ENCODE results near the gene PTMS.

PTMS gene

DNA sequence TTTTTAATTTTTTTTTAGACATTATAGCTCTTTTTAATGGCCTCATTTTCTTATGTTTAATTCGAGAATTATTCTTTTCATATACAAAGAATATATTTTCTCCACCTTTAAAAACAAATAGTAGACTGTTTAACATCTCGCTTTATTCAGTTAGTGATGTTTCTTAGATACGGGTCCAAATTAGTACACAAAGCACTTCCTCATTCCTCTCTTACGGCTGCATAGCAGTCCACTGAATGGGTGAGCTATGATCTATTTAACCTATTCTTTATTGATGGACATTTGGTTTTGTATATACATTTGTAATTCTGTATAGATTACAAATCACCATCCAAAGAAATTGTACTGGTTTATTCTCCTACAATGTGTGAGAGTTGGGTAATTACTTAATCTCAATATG is 47.2 kb downstream of the PTMS start:
- H3K4me3 ChIP-seq (ENCODE audit: low read depth, low read length), result no peak overlapping the region
- no peak for DNase-seq
- TF ChIP-seq, protein P1, sequence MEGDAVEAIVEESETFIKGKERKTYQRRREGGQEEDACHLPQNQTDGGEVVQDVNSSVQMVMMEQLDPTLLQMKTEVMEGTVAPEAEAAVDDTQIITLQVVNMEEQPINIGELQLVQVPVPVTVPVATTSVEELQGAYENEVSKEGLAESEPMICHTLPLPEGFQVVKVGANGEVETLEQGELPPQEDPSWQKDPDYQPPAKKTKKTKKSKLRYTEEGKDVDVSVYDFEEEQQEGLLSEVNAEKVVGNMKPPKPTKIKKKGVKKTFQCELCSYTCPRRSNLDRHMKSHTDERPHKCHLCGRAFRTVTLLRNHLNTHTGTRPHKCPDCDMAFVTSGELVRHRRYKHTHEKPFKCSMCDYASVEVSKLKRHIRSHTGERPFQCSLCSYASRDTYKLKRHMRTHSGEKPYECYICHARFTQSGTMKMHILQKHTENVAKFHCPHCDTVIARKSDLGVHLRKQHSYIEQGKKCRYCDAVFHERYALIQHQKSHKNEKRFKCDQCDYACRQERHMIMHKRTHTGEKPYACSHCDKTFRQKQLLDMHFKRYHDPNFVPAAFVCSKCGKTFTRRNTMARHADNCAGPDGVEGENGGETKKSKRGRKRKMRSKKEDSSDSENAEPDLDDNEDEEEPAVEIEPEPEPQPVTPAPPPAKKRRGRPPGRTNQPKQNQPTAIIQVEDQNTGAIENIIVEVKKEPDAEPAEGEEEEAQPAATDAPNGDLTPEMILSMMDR (IDR thresholded peaks at IDR 0.05; ENCODE audit: low read depth, low read length), result no peak
- H3K9me3 ChIP-seq, result no peaks in the 10 kb centered on the region
- no peaks in the 10 kb centered on the region for H3K36me3 ChIP-seq
- H3K27me3 ChIP-seq, result no peaks in the 10 kb centered on the region
- peaks cover 8% of the 10 kb centered on the region for H3K4me1 ChIP-seq

DNA sequence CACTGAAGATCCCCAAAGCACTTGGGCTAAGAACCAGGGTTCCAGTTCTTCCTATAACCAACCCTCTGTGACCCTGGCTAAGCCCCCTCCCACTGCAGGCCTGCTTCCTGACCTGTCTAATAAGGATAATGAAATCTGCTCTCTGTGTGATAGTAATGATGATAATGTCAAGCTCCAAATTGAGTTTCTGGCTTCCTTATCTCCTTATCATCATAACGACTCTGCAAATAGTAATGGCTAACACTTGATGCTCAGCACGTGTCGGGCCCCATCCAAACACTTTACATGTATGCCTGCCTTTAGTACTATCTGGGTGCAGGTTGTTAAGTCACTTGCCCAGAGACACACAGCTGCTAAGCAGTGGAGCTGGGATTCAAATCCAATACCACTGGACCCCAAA is 50.4 kb downstream of the PTMS start:
- Histone ChIP-seq H3K9me3 (no peaks in the 10 kb centered on the region), H3K4me1 (peaks cover 28% of the 10 kb centered on the region), H3K4me3 (ENCODE audit: low read depth, low read length) (no peak overlapping the region), H3K36me3 (no peaks in the 10 kb centered on the region), H3K27me3 (no peaks in the 10 kb centered on the region)
- TF ChIP-seq, protein P1 (IDR thresholded peaks at IDR 0.05; ENCODE audit: low read depth, low read length), result no peak
- no peak for DNase-seq

- no peaks in the 10 kb centered on the region for H3K36me3 ChIP-seq
- TF ChIP-seq, protein P1 (IDR thresholded peaks at IDR 0.05; ENCODE audit: low read depth, low read length), result no peak
- no peak for DNase-seq
- H3K4me3 ChIP-seq (ENCODE audit: low read depth, low read length), result no peak overlapping the region
- H3K9me3 ChIP-seq, result no peaks in the 10 kb centered on the region
- H3K4me1 ChIP-seq, result peaks cover 28% of the 10 kb centered on the region
- H3K27me3 ChIP-seq, result no peaks in the 10 kb centered on the region
Measured at GRCh38 chr12:6817098-6817497, 50.9 kb downstream of the PTMS start.

GRCh38 chr12:6817662-6818157 is 51.5 kb downstream of the PTMS start:
- TF ChIP-seq, protein P1 (IDR thresholded peaks at IDR 0.05; ENCODE audit: low read depth, low read length), result no peak
- no peak overlapping the region for H3K4me3 ChIP-seq (ENCODE audit: low read depth, low read length)
- H3K36me3 ChIP-seq, result no peaks in the 10 kb centered on the region
- H3K9me3 ChIP-seq, result no peaks in the 10 kb centered on the region
- DNase-seq, result no peak
- no peaks in the 10 kb centered on the region for H3K27me3 ChIP-seq
- H3K4me1 ChIP-seq, result peaks cover 28% of the 10 kb centered on the region

GRCh38 chr12:6818222-6818621 is 52.1 kb downstream of the PTMS start:
- H3K36me3 ChIP-seq, result no peaks in the 10 kb centered on the region
- H3K9me3 ChIP-seq, result no peaks in the 10 kb centered on the region
- peaks cover 28% of the 10 kb centered on the region for H3K4me1 ChIP-seq
- DNase-seq, result no peak
- H3K4me3 ChIP-seq (ENCODE audit: low read depth, low read length), result no peak overlapping the region
- TF ChIP-seq, protein P1 (IDR thresholded peaks at IDR 0.05; ENCODE audit: low read depth, low read length), result no peak
- H3K27me3 ChIP-seq, result no peaks in the 10 kb centered on the region

- TF ChIP-seq, protein P1 (IDR thresholded peaks at IDR 0.05; ENCODE audit: low read depth, low read length), result no peak
- Histone ChIP-seq H3K9me3 (no peaks in the 10 kb centered on the region), H3K27me3 (no peaks in the 10 kb centered on the region), H3K36me3 (no peaks in the 10 kb centered on the region), H3K4me3 (ENCODE audit: low read depth, low read length) (no peak overlapping the region), H3K4me1 (peaks cover 28% of the 10 kb centered on the region)
- no peak for DNase-seq
Measured at GRCh38 chr12:6818645-6819044, 52.5 kb downstream of the PTMS start.
